ENCODE results near the gene FRY. TPM values are rescaled to one million over a fixed set of nuclear protein-coding genes. Genes with fewer than 3 reads are reported as not detected.

FRY gene
- total RNA-seq, 2 donors from 2014 or later, result 32.0 to 45.4 TPM

GRCh38 chr13:32142956-32143375, 111.4 kb downstream of the FRY start:
- intact Hi-C loops (cut with DNase I), result no loop called here

GRCh38 chr13:32147193-32147592, 115.6 kb downstream of the FRY start:
- DNase-seq (no peak), ATAC-seq (no peak)
- H3K27ac ChIP-seq, result no peak overlapping the region
- H3K9me3 ChIP-seq, result no peaks in the 10 kb centered on the region
- H3K4me1 ChIP-seq, result no peaks in the 10 kb centered on the region
- no peak overlapping the region for H3K4me3 ChIP-seq
- H3K27me3 ChIP-seq, result no peaks in the 10 kb centered on the region
- intact Hi-C loops (cut with DNase I), result no loop called here
- WGBS, 2 donors, result 86 to 91% methylated on average over 2 of the region's 2 CpGs
- H3K36me3 ChIP-seq (replicated peaks in 1 of 2; ENCODE audit: insufficient read depth in 1 of 2, low read depth in 2 of 2), result peaks cover 0 to 3% of the 10 kb centered on the region in 2 donors
- TF ChIP-seq POLR2A (IDR thresholded peaks at IDR 0.05) (no peak), CTCF (IDR thresholded peaks at IDR 0.05) (no peak)

More at GRCh38 chr13:32142956-32143375, 111.4 kb downstream of the FRY start:
- Histone ChIP-seq H3K27me3 (no peaks in the 10 kb centered on the region), H3K4me3 (no peak overlapping the region), H3K36me3 (replicated peaks in 1 of 2; ENCODE audit: insufficient read depth in 1 of 2, low read depth in 2 of 2) (peaks cover 0 to 5% of the 10 kb centered on the region in 2 donors), H3K27ac (no peak overlapping the region), H3K4me1 (no peaks in the 10 kb centered on the region), H3K9me3 (no peaks in the 10 kb centered on the region)
- DNase-seq (no peak), ATAC-seq (no peak)
- TF ChIP-seq POLR2A (IDR thresholded peaks at IDR 0.05) (no peak), CTCF (IDR thresholded peaks at IDR 0.05) (no peak)

GRCh38 chr13:32147976-32148375, 116.4 kb downstream of the FRY start:
- WGBS, 2 donors, result 75 to 87% methylated on average over 4 of the region's 4 CpGs
- no peak for ATAC-seq
- no peak for DNase-seq
- Histone ChIP-seq H3K27me3 (no peaks in the 10 kb centered on the region), H3K36me3 (replicated peaks in 1 of 2; ENCODE audit: insufficient read depth in 1 of 2, low read depth in 2 of 2) (peaks cover 0 to 3% of the 10 kb centered on the region in 2 donors), H3K4me3 (no peak overlapping the region), H3K4me1 (no peaks in the 10 kb centered on the region), H3K27ac (no peak overlapping the region), H3K9me3 (no peaks in the 10 kb centered on the region)
- intact Hi-C loops (cut with DNase I), result no loop called here
- no peak for TF ChIP-seq POLR2A (IDR thresholded peaks at IDR 0.05)
- no peak for TF ChIP-seq CTCF (IDR thresholded peaks at IDR 0.05)

GRCh38 chr13:32150239-32150638, 118.7 kb downstream of the FRY start:
- H3K9me3 ChIP-seq, result no peaks in the 10 kb centered on the region
- no peak overlapping the region for H3K27ac ChIP-seq
- ATAC-seq (no peak), DNase-seq (no peak)
- intact Hi-C loops (cut with DNase I), result no loop called here
- H3K36me3 ChIP-seq (replicated peaks in 1 of 2; ENCODE audit: insufficient read depth in 1 of 2, low read depth in 2 of 2), result peaks cover 0 to 3% of the 10 kb centered on the region in 2 donors
- H3K27me3 ChIP-seq, result no peaks in the 10 kb centered on the region
- no peak overlapping the region for H3K4me3 ChIP-seq
- no peak for TF ChIP-seq POLR2A (IDR thresholded peaks at IDR 0.05)
- no peak for TF ChIP-seq CTCF (IDR thresholded peaks at IDR 0.05)
- WGBS, 2 donors, result 96 to 100% methylated on average over 1 of the region's 1 CpG
- H3K4me1 ChIP-seq, result no peaks in the 10 kb centered on the region

- Histone ChIP-seq H3K4me3 (no peak overlapping the region), H3K27me3 (no peaks in the 10 kb centered on the region), H3K4me1 (no peaks in the 10 kb centered on the region), H3K9me3 (no peaks in the 10 kb centered on the region), H3K27ac (no peak overlapping the region), H3K36me3 (replicated peaks in 1 of 2; ENCODE audit: insufficient read depth in 1 of 2, low read depth in 2 of 2) (peaks cover 0 to 3% of the 10 kb centered on the region in 2 donors)
- DNase-seq (peak; percentile 25 to 50 (median 38)), ATAC-seq (peak; percentile 62)
- intact Hi-C loops (cut with DNase I), result no loop called here
- 21 to 79% methylated on average over 1 of the region's 1 CpG for WGBS, 2 donors
- TF ChIP-seq POLR2A (IDR thresholded peaks at IDR 0.05), result no peak
Measured at GRCh38 chr13:32150794-32151193, 119.2 kb downstream of the FRY start.
